Upper lobe of left lung (tissue), 4 donors: Measurements from ENCODE around the gene CYP46A1.

ENCODE experiments used
- EP300 ChIP-seq, 4 donors: sonication (generic); formaldehyde crosslinking; IDR thresholded peaks; one replicate each; pipeline ENCODE4 v1.5.1; 2017; ENCODE audit warnings: antibody characterized with exemption in 4 of 4, control low read depth in 2 of 4
- POLR2A ChIP-seq, 4 donors: fragments of 450-650 bp; IDR thresholded peaks; one replicate each; pipeline ENCODE4 v1.5.1; 2016 to 2017; ENCODE audit warnings: antibody characterized with exemption in 4 of 4, mild to moderate bottlenecking in 2 of 4
- POLR2AphosphoS5 ChIP-seq, 2 donors: sonication (generic); formaldehyde crosslinking; IDR thresholded peaks; one replicate each; pipeline ENCODE4 v1.5.1; 2017; ENCODE audit warnings: antibody characterized with exemption in 2 of 2
- TF ChIP-seq, protein P1 (sequence below), 6 experiments: fragments of 450-650 bp in 4 of 6; fragments of 200-600 bp in 2 of 6; sonication (generic) in 2 of 6; IDR thresholded peaks; one replicate each; pipeline ENCODE4 v1.5.1; 2016 to 2019; ENCODE audit warnings: antibody characterized with exemption in 6 of 6

DNA sequence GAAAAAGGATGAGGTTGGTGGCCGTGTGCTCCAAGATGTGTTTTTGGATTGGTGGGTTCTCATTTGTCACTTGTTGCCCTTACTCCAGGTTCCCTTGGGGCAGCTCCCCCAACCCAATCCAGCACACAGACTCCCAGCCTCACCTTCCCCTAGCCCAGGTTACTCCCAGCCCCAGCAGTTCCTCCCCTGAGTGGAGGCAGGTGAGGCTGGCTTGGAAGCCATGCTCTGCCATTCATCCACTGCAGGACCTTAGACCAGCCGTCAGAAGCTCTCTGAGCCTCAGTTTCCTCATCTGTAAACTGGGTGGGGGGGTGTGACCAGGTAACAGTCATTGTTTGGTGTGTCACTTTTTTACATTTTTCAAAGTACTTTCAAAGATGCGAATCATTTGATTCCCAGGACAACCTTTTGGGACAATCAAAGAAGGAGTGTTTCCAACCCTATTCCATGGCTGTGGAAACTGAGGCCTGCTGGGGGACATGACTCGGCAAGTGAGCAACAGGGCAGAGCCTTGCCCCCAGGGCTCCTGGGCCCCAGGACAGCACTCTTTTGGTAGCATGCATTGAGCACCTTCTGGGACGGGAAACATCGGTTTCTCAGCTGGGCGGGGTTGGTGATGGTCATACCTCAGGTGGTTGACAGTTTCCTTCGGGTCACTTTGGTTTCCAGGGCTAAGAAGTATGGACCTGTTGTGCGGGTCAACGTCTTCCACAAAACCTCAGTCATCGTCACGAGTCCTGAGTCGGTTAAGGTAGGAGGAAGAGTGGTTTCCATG lies 7.2 kb downstream of the CYP46A1 start:
- TF ChIP-seq, protein P1, sequence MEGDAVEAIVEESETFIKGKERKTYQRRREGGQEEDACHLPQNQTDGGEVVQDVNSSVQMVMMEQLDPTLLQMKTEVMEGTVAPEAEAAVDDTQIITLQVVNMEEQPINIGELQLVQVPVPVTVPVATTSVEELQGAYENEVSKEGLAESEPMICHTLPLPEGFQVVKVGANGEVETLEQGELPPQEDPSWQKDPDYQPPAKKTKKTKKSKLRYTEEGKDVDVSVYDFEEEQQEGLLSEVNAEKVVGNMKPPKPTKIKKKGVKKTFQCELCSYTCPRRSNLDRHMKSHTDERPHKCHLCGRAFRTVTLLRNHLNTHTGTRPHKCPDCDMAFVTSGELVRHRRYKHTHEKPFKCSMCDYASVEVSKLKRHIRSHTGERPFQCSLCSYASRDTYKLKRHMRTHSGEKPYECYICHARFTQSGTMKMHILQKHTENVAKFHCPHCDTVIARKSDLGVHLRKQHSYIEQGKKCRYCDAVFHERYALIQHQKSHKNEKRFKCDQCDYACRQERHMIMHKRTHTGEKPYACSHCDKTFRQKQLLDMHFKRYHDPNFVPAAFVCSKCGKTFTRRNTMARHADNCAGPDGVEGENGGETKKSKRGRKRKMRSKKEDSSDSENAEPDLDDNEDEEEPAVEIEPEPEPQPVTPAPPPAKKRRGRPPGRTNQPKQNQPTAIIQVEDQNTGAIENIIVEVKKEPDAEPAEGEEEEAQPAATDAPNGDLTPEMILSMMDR (IDR thresholded peaks at IDR 0.05), result no peak
- TF ChIP-seq POLR2A (IDR thresholded peaks at IDR 0.05), result no peak
- TF ChIP-seq EP300 (IDR thresholded peaks at IDR 0.05), result no peak
- no peak for TF ChIP-seq POLR2AphosphoS5 (IDR thresholded peaks at IDR 0.05)
